Stimulated activated naive CD8-positive, alpha-beta T cell treated with anti-CD3 and anti-CD28 coated beads, Interleukin-15, amount 100 ng/mL, for 72 hours (primary cell): ENCODE data around the gene KIF2A.
A peak's percentile ranks its signal among the peaks of the same experiment; 100 is the strongest.

Experiments used
- ATAC-seq: fragments of 150-1000 bp; cut with Tn5 transposase; 2 replicates; pipeline ENCODE4 v1.10.0; 2021; ENCODE audit warnings: mild to moderate bottlenecking, moderate library complexity
- DNase-seq, 2 donors: peaks; one replicate each; pipeline ENCODE4 v3.0.0; 2021 to 2022
- H3K27ac Mint-ChIP-seq, 2 donors: one replicate each; pipeline ENCODE4 v1.8.0; 2022; ENCODE audit warnings: mild to moderate bottlenecking in 2 of 2, mixed read lengths in 2 of 2, moderate library complexity in 2 of 2
- H3K27me3 Mint-ChIP-seq: one replicate; pipeline ENCODE4 v1.8.0; 2022; ENCODE audit warnings: mixed read lengths
- H3K4me1 Mint-ChIP-seq: one replicate; pipeline ENCODE4 v1.8.0; 2022; ENCODE audit warnings: mild to moderate bottlenecking, mixed read lengths
- H3K4me3 Mint-ChIP-seq, 2 donors: one replicate each; pipeline ENCODE4 v1.8.0; 2022; ENCODE audit warnings: mild to moderate bottlenecking in 2 of 2, mixed read lengths in 2 of 2, moderate library complexity in 1 of 2
- H3K9me3 Mint-ChIP-seq, 2 donors: one replicate each; pipeline ENCODE4 v1.8.0; 2022; ENCODE audit warnings: mixed read lengths in 2 of 2

KIF2A gene

DNA sequence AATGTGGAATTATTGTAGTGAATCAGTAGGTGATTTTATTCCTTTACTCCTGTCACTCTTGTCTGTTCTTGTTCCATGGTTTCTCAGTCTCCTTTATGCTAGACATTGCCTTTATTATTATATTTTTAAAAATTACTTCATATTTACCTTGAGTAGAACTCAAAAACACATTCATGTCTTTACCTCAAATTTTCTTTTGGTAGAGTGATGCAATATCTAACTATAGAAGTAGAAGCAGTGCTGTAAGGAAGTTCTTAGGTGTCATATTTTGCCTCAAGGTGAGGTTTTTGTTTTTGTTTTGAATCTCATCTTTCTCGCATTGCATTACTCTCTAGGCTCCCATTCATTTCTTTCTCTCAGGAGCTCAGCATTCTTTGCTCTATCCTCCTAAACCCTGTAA, 118.8 kb downstream of the KIF2A start:
- Mint-ChIP-seq H3K9me3 (no peaks in the 10 kb centered on the region), H3K27ac (no peak overlapping the region), H3K4me3 (no peak overlapping the region), H3K27me3 (no peaks in the 10 kb centered on the region), H3K4me1 (peaks cover 15% of the 10 kb centered on the region)
- no peak for ATAC-seq
- DNase-seq: no peak

DNA sequence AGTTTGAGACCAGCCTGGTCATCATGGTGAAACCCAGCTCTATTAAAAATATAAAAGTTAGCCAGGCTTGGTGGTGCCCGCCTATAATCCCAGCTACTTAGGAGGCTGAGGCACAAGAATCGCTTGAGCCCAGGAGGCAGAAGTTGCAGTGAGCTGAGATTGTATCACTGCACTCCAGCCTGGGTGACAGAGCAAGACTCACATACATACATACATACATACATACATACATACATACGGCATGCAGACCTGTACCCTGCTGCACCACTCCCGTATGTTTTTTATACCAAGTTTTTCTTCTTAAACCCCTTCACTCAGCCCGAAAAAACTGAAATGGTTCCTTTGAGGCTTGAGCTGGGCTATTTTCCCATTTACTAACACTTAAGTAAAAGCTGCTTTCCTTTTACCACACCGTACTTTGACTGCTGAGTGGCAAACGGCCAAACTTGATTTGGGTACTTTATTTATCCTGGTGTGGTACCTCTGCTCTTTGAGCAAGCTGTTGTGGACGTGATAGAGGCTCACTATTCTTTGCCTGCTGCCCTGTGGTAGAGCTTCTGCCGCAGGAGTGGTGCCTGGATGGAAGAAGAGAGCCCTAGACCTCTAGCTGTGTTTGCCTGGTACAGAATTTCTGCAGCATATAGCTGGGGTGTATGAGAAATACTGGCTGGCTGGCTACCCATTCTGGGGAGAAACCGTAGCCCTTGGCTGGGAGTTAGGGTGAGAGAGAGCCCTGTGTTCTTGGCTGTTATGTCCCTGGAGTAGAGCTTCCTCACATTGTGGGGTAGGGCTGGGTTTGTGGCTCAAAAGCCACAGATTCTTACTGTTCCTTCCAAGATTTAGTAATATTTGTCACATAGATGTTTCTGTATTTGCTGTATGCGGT, 126.0 kb downstream of the KIF2A start:
- peaks cover 19% of the 10 kb centered on the region for H3K4me1 Mint-ChIP-seq
- no peaks in the 10 kb centered on the region for H3K27me3 Mint-ChIP-seq
- H3K9me3 Mint-ChIP-seq: no peaks in the 10 kb centered on the region
- H3K27ac Mint-ChIP-seq: peak overlapping the region in 1 of 2 donors; percentile 27
- no peak for DNase-seq
- ATAC-seq: peak; percentile 28
- no peak overlapping the region for H3K4me3 Mint-ChIP-seq

DNA sequence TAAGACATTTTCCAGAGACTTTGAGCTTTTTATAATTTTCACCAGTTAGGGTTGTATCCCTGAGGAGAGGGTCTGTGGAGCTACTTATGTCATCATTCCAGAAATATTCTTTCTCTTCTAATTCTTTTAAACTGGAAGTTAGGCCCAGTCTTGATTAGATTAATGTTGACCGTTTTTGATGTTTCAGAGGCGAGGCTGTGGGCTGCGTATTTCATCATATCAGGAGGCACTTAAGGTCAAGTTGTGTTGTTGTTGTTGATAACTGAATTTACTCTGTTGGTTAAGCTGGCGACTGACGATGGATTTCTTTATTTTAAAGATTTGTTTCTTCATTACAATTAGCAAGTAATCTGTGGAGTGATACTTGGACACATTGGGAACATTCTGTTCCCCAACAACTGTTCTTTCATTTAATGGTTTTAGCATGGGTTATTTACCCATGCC, 126.6 kb downstream of the KIF2A start:
- Mint-ChIP-seq H3K9me3 (no peaks in the 10 kb centered on the region), H3K4me3 (no peak overlapping the region), H3K4me1 (peaks cover 15% of the 10 kb centered on the region), H3K27me3 (no peaks in the 10 kb centered on the region), H3K27ac (peak overlapping the region; percentile 27 to 85)
- ATAC-seq (no peak), DNase-seq (no peak)
